GM12873 (cell line): ENCODE data around the gene SLC9A5.

Experiments used
- TF ChIP-seq, protein P1 (sequence below): IDR thresholded peaks from 2 replicates; pipeline ENCODE4 v1.5.1; 2012; ENCODE audit warnings: low read depth, mild to moderate bottlenecking, moderate library complexity, low read length, control low read depth; ENCODE audit not compliant: insufficient read depth; ENCODE audit errors: missing control alignments

Gene SLC9A5

DNA sequence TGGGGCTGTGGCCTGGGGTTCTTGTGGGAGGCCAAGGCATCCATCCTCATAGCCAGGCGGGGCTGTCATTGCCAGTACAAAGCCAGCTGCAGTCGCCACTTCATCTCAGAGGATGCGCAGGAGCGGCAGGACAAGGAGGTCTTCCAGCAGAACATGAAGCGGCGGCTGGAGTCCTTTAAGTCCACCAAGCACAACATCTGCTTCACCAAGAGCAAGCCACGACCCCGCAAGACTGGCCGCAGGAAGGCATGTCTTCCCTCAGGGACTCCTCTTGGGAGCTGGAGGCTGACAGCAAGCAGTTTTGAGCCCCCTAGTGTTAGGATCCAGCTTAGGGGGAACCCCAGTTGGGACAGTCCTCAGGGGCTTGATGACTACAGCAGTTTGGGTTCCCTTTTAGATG is 15.5 kb downstream of the SLC9A5 start:
- TF ChIP-seq, protein P1, sequence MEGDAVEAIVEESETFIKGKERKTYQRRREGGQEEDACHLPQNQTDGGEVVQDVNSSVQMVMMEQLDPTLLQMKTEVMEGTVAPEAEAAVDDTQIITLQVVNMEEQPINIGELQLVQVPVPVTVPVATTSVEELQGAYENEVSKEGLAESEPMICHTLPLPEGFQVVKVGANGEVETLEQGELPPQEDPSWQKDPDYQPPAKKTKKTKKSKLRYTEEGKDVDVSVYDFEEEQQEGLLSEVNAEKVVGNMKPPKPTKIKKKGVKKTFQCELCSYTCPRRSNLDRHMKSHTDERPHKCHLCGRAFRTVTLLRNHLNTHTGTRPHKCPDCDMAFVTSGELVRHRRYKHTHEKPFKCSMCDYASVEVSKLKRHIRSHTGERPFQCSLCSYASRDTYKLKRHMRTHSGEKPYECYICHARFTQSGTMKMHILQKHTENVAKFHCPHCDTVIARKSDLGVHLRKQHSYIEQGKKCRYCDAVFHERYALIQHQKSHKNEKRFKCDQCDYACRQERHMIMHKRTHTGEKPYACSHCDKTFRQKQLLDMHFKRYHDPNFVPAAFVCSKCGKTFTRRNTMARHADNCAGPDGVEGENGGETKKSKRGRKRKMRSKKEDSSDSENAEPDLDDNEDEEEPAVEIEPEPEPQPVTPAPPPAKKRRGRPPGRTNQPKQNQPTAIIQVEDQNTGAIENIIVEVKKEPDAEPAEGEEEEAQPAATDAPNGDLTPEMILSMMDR = peak; percentile 33

DNA sequence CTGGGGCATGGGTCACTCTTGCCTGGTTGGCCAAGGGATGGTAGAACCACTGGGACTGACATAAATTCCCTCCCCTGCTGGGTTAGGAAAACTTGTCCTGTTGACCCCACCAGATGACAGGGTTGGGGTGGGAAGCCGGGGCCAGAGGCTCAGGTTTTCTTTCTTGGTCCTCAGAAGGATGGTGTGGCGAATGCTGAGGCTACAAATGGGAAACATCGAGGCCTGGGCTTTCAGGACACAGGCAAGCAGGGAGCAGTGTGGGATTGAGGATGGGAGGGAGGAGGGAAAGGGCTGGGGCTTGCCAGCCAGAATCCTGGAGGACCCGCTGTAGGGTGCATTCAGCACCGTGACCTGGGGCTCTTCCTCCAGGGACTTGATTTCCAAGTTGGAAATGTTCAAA is 16.1 kb downstream of the SLC9A5 start:
- TF ChIP-seq, protein P1 = no peak

DNA sequence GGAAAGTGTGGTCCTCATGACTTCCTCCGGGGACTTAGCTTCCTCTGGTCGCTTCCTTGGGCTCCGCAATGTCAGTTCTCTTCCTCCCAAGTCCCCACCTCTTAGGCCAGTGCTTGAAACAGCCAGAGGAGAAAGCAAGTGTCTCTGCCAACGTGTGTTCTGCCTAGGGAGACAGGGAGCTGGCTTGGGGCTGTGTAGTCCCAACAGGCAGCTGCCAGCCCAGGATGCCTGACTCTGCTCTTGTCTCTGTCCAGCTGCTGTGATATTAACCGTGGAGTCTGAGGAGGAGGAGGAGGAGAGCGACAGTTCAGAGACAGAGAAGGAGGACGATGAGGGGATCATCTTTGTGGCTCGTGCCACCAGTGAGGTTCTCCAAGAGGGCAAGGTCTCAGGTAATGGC is 17.1 kb downstream of the SLC9A5 start:
- TF ChIP-seq, protein P1 = no peak

DNA sequence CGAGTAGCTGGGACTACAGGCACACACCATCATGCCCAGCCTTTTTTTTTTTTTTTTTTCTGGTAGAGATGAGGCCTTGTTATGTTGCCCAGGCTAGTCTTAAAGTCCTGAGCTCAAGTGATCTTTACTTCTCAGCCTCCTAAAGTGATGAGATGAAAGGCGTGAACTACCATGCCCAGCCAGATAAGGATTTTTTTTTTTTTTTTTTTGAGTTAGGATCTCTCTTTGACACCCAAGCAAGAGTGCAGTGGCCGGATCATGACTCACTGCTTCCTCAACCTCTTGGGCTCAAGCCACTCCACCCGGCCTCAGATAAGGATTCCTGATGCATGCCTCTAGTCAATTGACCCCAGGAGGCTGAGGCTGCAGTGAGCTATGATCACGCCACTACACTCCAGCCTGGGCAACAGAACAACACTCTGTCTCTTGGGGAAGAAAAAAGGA is 19.4 kb downstream of the SLC9A5 start:
- TF ChIP-seq, protein P1 = no peak

DNA sequence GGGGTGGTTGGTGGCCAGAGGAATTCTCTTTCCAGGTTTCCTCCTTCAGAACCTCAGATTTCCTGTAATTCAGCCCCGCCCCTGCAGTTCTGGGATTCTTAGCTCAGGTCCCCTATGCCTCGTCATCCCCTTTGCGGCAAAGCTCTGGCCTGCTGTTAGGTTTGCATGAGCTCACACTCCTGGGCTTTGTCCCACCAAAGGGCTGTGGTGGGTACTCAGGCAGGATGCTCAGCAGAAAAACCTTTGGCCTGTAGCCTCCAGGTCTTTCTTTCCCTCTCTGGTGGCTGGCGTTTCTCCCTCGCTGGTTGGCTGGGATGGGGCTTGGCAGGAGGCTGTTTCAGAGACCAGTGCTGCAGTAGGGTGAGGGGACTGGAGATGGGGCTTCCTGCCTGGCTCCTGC is 21.0 kb downstream of the SLC9A5 start:
- TF ChIP-seq, protein P1 = no peak

DNA sequence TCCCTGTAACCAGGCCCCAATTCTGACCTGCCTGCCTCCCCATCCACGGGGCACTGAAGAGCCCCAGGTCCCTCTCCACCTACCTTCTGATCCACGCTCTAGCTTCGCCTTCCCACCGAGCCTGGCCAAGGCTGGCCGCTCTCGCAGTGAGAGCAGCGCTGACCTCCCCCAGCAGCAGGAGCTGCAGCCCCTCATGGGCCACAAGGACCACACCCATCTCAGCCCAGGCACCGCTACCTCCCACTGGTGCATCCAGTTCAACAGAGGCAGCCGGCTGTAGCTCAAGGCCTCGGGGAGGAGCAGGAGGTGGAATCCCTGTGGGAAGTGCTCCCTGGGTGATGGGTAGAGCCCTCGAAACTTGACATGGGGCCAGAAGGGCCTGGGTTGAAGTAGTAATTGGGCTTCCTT is 22.2 kb downstream of the SLC9A5 start:
- TF ChIP-seq, protein P1 = no peak

DNA sequence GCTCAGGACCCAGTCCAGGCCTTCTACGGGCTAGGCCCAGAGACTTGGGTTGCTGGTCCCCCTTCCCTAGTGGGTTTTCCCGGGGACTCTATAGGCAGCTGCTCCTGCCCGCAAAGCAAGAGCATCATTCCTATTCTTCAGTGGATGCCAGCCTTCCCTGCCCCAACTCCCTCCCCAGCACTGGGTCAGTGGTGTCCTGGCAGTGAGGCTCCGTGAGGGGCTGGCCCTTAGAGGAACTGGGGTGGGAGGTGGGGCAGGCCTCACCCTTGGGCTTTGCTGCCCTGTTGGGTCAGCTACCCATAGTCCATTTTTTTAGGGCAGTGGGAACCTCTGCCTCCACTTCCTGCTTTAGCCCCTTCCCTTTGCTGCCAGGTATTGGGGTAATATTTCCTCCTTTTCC is 22.7 kb downstream of the SLC9A5 start:
- TF ChIP-seq, protein P1 = no peak

DNA sequence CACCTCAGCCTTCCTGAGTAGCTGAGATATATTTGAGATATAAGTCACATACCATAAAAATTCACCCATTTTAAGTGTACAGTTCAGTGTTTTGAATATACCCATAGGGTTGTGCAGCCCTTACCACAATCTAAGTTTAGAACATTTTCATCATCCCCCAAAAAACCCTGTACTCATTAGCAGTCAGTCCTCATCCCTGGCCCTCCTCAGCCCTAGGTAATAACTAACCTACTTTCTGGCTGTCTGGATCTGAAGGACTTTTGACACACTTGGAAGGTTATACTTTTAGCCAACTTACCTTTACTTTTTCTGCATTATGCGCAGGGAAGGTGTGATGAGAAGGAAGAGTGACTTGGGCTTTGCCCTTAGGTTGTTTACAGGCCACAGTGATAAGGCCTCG is 26.5 kb downstream of the SLC9A5 start:
- TF ChIP-seq, protein P1 = no peak
